Right cardiac atrium (tissue), 5 donors: ENCODE results near the gene HCN2. TPM values are rescaled to one million over a fixed set of nuclear protein-coding genes. Genes with fewer than 3 reads are reported as not detected.
A peak's percentile ranks its signal among the peaks of the same experiment; 100 is the strongest.

Source experiments
- ATAC-seq, 2 donors: fragments of 200-7000 bp; cut with Tn5 transposase; one replicate each; pipeline versions ENCODE4 v1.8.0 to v1.9.1; 2020; ENCODE audit warnings: moderate library complexity in 2 of 2, mild to moderate bottlenecking in 1 of 2
- DNase-seq, 3 donors: peaks; one replicate each; pipeline ENCODE4 v3.0.0-alpha.2; 2020
- H3K27ac ChIP-seq: one replicate; pipeline ENCODE4 v1.5.1; 2013; ENCODE audit warnings: mild to moderate bottlenecking, low read length, control low read depth, moderate library complexity
- H3K27me3 ChIP-seq: one replicate; pipeline ENCODE4 v1.6.1; 2013; ENCODE audit not compliant: control insufficient read depth, insufficient read depth
- H3K4me1 ChIP-seq: one replicate; pipeline ENCODE4 v1.6.1; 2013; ENCODE audit warnings: low read length; ENCODE audit not compliant: control insufficient read depth, insufficient read depth
- H3K4me3 ChIP-seq: one replicate; pipeline ENCODE4 v1.5.1; 2013; ENCODE audit warnings: low read length, control low read depth
- H3K9me3 ChIP-seq: one replicate; pipeline ENCODE4 v1.6.1; 2013; ENCODE audit warnings: low read length; ENCODE audit not compliant: control insufficient read depth
- WGBS: extraction: QIAGEN DNeasy Blood & Tissue Kit; methylation state at CpG from one replicate; pipeline ENCODE4 v1.1.7; 2013; 5-methylcytosine and 5-hydroxymethylcytosine counted together
- intact Hi-C, 4 donors: fragments of 100-400 bp; cut with DNase I; formaldehyde crosslinking; loops; one replicate each; pipeline versions ENCODE4 v1.11.0 to v1.14.0; 2022 to 2023
- polyA plus RNA-seq: library from polyadenylated mRNA; stranded (reverse); fragments of 200-250 nt; gene quantifications from one replicate; pipeline ENCODE4 v1.2.3, GENCODE V29; 2013
- total RNA-seq, 4 donors: library from RNA; stranded (reverse); fragmentation: NEBNext Ultra II Directional; extraction: Animal tissue kit (Norgen Biotek cat#: 25700); gene quantifications; one replicate each; pipeline ENCODE4 v1.2.1, GENCODE V29; 2021
- donor health status: healthy with polysubstance abuse.
- donor health status: DM: no; HTN: yes; CAD: no.
- donor health status: DM: no; HTN: no; CAD: no.
- donor health status: DM: no; HTN: yes; CAD: no; lungs with severe emphysema.
- donor health status: DM: yes; HTN: yes; CAD: no.

The HCN2 gene
- total and polyA plus RNA-seq, 5 donors, result 15.8 to 24.7 (median 20.3) TPM

DNA sequence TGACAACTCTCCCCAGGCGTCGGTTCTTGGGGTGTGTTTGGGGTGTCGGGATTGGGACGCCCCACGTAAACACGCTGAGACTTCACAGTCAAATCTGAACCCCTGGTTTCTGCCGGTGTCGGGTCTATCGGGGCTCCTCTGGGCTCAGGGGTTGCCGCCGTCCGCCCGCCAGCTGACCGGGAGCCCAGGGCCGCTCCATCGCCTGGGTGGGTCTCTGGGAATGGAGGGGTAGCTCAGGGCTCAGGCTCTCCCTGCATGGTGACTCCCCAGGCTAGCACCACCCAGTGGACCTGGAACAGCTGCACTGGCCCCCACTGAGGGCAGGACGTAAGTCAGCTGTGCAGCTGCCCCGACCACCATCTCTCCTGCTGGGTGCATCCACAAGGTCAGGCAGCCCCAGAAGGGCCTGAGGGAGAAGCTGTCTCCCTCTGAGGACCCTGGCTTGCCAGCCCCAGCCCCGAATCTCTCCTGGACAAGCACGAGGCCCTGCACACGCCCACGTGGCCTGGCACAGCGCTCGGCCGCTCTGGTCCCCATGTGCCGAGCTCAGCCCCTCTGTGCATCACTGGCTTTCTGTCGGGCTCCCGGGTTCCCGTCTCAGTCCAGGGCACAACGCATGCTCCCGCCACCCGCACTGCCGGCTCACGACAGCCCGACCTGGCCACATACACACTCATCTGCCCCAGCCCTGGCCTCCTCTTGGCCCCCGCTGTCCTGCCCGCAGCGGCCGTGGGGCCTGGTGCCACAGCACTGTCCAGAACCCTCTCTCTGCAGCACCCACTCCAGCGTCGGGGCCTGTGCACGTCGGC, 67.3 kb downstream of the HCN2 start:
- DNase-seq (no peak), ATAC-seq (no peak)
- Histone ChIP-seq H3K4me1 (peaks cover 6% of the 10 kb centered on the region), H3K27ac (no peak overlapping the region), H3K9me3 (no peaks in the 10 kb centered on the region), H3K4me3 (no peak overlapping the region), H3K27me3 (no peaks in the 10 kb centered on the region)
- 83% methylated on average over 43 of the region's 43 CpGs for WGBS
- intact Hi-C loops, result no loop called here

GRCh38 chr19:657611-658010, 67.9 kb downstream of the HCN2 start:
- Histone ChIP-seq H3K27ac (no peak overlapping the region), H3K27me3 (no peaks in the 10 kb centered on the region), H3K4me3 (no peak overlapping the region), H3K4me1 (peaks cover 6% of the 10 kb centered on the region), H3K9me3 (no peaks in the 10 kb centered on the region)
- ATAC-seq, result no peak
- intact Hi-C loops, result no loop called here
- WGBS, result 86% methylated on average over 19 of the region's 19 CpGs
- DNase-seq, result no peak

DNA sequence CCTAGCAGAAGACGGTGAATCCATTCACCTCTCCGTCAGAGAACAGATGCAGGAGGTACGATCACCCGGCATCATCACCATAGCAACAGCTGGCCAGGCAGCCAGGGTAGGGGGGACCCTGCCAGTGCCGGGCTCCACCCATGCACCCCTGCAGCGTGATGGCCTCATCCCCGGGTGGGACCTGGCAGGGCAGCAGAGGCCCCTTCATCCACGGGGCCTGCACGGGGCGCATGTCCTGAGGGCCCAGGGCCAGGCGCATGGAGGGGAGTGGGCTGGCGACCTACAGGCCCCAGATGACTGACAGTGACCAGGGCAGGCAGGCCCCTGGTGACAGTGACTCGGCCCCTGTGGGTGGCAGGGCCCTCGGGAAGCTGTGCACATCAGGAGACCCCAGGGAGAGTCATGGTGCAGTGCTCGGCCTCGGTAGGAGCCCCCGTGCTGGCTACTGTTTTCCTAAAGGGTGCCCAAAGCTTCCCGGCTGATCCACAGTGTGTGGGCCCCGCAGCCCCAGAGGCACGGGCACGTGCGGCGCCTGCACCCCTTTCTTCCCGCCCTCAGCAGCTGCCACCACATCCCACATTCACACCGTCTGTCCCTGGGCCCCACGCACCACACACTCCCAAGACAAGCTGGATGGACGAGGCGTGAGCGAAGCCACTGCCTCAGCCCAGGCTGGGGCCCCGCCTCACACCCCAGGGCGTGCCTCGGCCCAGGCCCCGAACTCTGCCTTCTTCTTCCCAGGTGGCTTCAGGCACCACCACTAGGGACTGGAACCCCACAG, 68.6 kb downstream of the HCN2 start:
- ATAC-seq (no peak), DNase-seq (no peak)
- H3K27me3 ChIP-seq, result no peaks in the 10 kb centered on the region
- H3K27ac ChIP-seq, result no peak overlapping the region
- WGBS, result 81% methylated on average over 33 of the region's 33 CpGs
- no peak overlapping the region for H3K4me3 ChIP-seq
- intact Hi-C loops, result no loop called here
- H3K4me1 ChIP-seq, result peaks cover 6% of the 10 kb centered on the region
- no peaks in the 10 kb centered on the region for H3K9me3 ChIP-seq

DNA sequence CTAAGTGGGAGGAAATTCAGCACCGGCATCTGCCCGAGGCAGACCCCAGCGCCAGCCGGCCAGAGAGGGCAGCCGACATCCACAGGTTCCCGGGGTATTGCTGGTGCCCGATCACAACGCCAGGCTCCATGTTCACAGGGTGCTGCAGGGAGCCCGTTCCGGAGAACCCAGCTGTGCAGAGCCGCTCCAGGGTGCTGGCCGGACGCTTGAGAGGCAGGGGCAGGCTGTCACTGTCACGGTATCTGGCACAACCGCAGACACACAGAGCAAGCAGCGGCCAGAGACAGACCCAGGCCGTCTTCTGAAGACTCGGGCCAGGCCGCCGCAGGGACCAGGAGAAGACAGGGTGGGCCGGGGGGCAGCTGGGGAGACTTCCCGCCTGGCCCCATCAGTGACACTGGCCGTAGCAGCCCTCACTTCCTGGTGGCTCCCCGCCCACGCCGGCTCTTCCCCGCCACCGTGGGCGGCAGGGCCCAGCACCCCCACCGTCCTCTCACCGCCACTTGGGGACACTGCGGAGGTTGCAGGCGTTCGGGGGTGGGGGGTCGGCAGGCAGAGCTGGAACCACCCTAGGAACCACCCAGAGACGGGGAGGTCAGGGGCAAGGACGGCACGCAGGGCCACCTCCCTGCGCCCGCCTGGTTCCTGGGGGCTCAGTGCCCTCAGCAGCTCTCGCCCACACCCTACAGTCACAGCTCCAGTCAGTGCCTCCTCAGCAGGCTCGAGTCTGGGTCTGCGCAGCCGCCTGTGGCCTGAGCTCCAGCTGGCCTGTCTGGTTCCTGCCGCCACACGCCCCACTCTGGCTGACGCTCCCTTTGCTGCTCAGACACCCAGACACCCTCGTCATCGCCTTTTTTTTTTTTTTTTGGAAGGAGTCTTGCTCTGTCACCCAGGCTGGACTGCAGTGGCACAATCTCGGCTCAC, 69.5 kb downstream of the HCN2 start:
- H3K27me3 ChIP-seq, result no peaks in the 10 kb centered on the region
- ATAC-seq (peak; percentile 47 to 59), DNase-seq (peak; percentile 87 to 92 (median 91))
- no peak overlapping the region for H3K4me3 ChIP-seq
- peaks cover 9% of the 10 kb centered on the region for H3K4me1 ChIP-seq
- no peaks in the 10 kb centered on the region for H3K9me3 ChIP-seq
- 56% methylated on average over 50 of the region's 50 CpGs for WGBS
- intact Hi-C loops, result no loop called here
- peak overlapping the region; percentile 21 for H3K27ac ChIP-seq

- no peak for ATAC-seq
- H3K9me3 ChIP-seq, result no peaks in the 10 kb centered on the region
- intact Hi-C loops, result loop anchor here in 1 of 4 donors (5.0 kb wide), 1 partner anchor 129 kb away; the partner anchor contains the start of gene CDC34
- 43% methylated on average over 20 of the region's 20 CpGs for WGBS
- peak in 1 of 3 donors; percentile 56 for DNase-seq
- H3K27me3 ChIP-seq, result no peaks in the 10 kb centered on the region
- H3K27ac ChIP-seq, result peak overlapping the region; percentile 51
- peaks cover 9% of the 10 kb centered on the region for H3K4me1 ChIP-seq
- peak overlapping the region; percentile 94 for H3K4me3 ChIP-seq
Observed at GRCh38 chr19:660793-661426, 71.2 kb downstream of the HCN2 start.

GRCh38 chr19:661427-662196, 71.9 kb downstream of the HCN2 start:
- peaks cover 9% of the 10 kb centered on the region for H3K4me1 ChIP-seq
- no peaks in the 10 kb centered on the region for H3K27me3 ChIP-seq
- peak overlapping the region; percentile 79 for H3K27ac ChIP-seq
- DNase-seq (no peak), ATAC-seq (peak in 1 of 2 donors; percentile 50)
- H3K9me3 ChIP-seq, result no peaks in the 10 kb centered on the region
- intact Hi-C loops, result loop anchor here in 1 of 4 donors (5.0 kb wide), 1 partner anchor 129 kb away; the partner anchor contains the start of gene CDC34
- WGBS, result 21% methylated on average over 31 of the region's 31 CpGs
- peak overlapping the region; percentile 94 for H3K4me3 ChIP-seq

DNA sequence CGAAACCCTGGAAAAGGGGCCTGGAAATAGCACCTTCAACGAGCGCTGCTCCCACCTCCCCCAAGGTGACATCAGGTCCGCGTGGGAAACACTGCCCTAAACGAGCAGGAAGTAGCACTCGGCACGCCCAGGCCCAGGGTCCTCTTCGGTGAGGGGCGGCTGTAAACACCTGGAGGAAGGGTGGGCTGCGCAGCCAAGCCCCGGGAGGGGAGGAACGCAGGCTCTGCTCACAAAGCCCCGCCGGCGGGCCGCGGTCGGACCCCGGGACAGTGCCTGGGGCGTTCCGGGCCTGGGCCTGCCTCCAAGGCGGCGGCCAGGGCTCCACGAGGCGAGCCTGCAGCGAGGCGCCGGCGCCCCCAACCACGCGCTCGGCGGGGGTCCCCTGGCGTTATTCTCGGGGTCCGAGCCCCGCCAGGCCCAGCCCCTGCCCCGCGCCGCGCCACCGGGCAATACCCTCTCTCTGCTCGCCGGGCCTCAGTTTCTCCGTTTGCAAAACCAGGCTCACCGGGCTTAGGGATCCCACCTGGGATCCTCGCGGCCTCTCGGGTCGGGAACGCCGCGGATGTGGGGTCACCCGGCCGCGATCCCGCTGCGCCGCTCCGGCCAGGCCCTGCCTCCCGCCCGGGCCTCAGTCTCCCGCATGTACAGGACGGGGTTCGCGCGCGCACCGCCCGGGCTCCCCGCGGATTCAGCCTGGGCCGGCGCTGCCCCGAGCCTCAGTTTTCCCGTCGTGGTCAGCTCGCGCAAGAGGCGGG, 72.7 kb downstream of the HCN2 start:
- peak overlapping the region; percentile 94 for H3K4me3 ChIP-seq
- ATAC-seq (peak in 1 of 2 donors; percentile 2), DNase-seq (peak in 1 of 3 donors; percentile 75)
- H3K27ac ChIP-seq, result peak overlapping the region; percentile 79
- H3K4me1 ChIP-seq, result peaks cover 9% of the 10 kb centered on the region
- under 1% methylated on average over 81 of the region's 81 CpGs for WGBS
- no peaks in the 10 kb centered on the region for H3K9me3 ChIP-seq
- intact Hi-C loops, result loop anchor here in 1 of 4 donors (5.0 kb wide), 1 partner anchor 130 kb away; the partner anchor contains the start of gene CDC34
- H3K27me3 ChIP-seq, result no peaks in the 10 kb centered on the region

GRCh38 chr19:662962-663681, 73.4 kb downstream of the HCN2 start, which contains the start of gene RNF126:
Gene RNF126, minus strand, starts transcription at chr19:663214. Its CDS starts 93 bp downstream, at chr19:663121.
- DNase-seq, result peak; percentile 92 to 98 (median 97)
- H3K4me3 ChIP-seq, result peak within 1 kb of the TSS; percentile 94
- H3K4me1 ChIP-seq, result peaks cover 9% of the 10 kb centered on the region
- WGBS, result 1% methylated on average over 97 of the region's 97 CpGs
- peak within 1 kb of the TSS; percentile 96 for H3K27ac ChIP-seq
- peak; percentile 77 to 85 for ATAC-seq
- H3K27me3 ChIP-seq, result no peaks in the 10 kb centered on the region
- no peaks in the 10 kb centered on the region for H3K9me3 ChIP-seq
- intact Hi-C loops, result loop anchor here in 1 of 4 donors (5.0 kb wide), 1 partner anchor 131 kb away; the partner anchor contains the start of gene CDC34
